HepG2 (cell line): Measurements from ENCODE around the gene CACNG4. TPM values are rescaled to one million over a fixed set of nuclear protein-coding genes. Genes with fewer than 3 reads are reported as not detected.

ENCODE experiments used
- MATR3 ChIP-seq: sonication (generic); formaldehyde crosslinking; IDR thresholded peaks from 2 replicates; pipeline ENCODE4 v1.4.0; 2020; ENCODE audit warnings: missing genetic modification reagents
- PHF20 ChIP-seq: sonication (generic); formaldehyde crosslinking; IDR thresholded peaks from 2 replicates; pipeline ENCODE4 v1.5.0; 2020; ENCODE audit warnings: mild to moderate bottlenecking, missing genetic modification reagents
- TBL1XR1 ChIP-seq: fragments of 150-350 bp; IDR thresholded peaks from 2 replicates; pipeline ENCODE4 v1.6.1; 2014; ENCODE audit warnings: borderline replicate concordance, low read length; ENCODE audit not compliant: partially characterized antibody
- ZNF543 ChIP-seq: sonication (generic); formaldehyde crosslinking; IDR thresholded peaks from 2 replicates; pipeline ENCODE4 v1.4.0; 2020; ENCODE audit warnings: mild to moderate bottlenecking, missing genetic modification reagents
- ZNF569 ChIP-seq: sonication (generic); formaldehyde crosslinking; IDR thresholded peaks from 2 replicates; pipeline ENCODE4 v1.5.0; 2020; ENCODE audit warnings: mild to moderate bottlenecking, missing genetic modification reagents, moderate library complexity, borderline replicate concordance
- polyA plus RNA-seq, 8 experiments: library from polyadenylated mRNA; depleted of rRNA in 3 of 8; stranded (reverse) in 7 of 8; unstranded in 1 of 8; fragments of >200 nt; fragmentation: Illumina TruSeq in 4 of 8; extraction: Trizol in 4 of 8; gene quantifications; 2 replicates each; pipeline versions ENCODE4 v1.2.1 to v1.2.3, GENCODE V29; 2011 to 2016; ENCODE audit warnings: low read depth in 4 of 8, missing spikeins in 1 of 8, mixed read lengths in 1 of 8; ENCODE audit not compliant: insufficient read depth in 1 of 8
- total RNA-seq, 5 experiments: library from RNA; depleted of rRNA; stranded (reverse); fragments of >200 nt; fragmentation: Illumina TruSeq; extraction: Trizol; gene quantifications; 2 replicates each; pipeline ENCODE4 v1.2.3, GENCODE V29; 2016; ENCODE audit warnings: low read depth in 1 of 5
- TF ChIP-seq, protein P1 (sequence below): sonication (generic); formaldehyde crosslinking; IDR thresholded peaks from 2 replicates; pipeline ENCODE4 v1.4.0; 2020; ENCODE audit warnings: missing genetic modification reagents
- TF ChIP-seq, protein P2 (sequence below): sonication (generic); formaldehyde crosslinking; IDR thresholded peaks from 2 replicates; pipeline ENCODE4 v1.4.0; 2020; ENCODE audit warnings: missing genetic modification reagents
- TF ChIP-seq, protein P3 (sequence below): sonication (generic); formaldehyde crosslinking; IDR thresholded peaks from 2 replicates; pipeline ENCODE4 v1.8.1; 2023; ENCODE audit warnings: mild to moderate bottlenecking, inconsistent platforms, moderate library complexity, missing genetic modification reagents, borderline replicate concordance
- TF ChIP-seq, protein P4 (sequence below): sonication (generic); formaldehyde crosslinking; IDR thresholded peaks from 2 replicates; pipeline ENCODE4 v1.4.0; 2020; ENCODE audit warnings: missing genetic modification reagents
- TF ChIP-seq, protein P5 (sequence below): sonication (generic); formaldehyde crosslinking; IDR thresholded peaks from 2 replicates; pipeline ENCODE4 v1.5.0; 2020; ENCODE audit warnings: mild to moderate bottlenecking, missing genetic modification reagents

CACNG4 gene
- total and polyA plus RNA-seq, 2 of the 13 experiments (the other 11 are each of a cell fraction or from before 2014, with no cell fraction given) = 0.09 TPM

DNA sequence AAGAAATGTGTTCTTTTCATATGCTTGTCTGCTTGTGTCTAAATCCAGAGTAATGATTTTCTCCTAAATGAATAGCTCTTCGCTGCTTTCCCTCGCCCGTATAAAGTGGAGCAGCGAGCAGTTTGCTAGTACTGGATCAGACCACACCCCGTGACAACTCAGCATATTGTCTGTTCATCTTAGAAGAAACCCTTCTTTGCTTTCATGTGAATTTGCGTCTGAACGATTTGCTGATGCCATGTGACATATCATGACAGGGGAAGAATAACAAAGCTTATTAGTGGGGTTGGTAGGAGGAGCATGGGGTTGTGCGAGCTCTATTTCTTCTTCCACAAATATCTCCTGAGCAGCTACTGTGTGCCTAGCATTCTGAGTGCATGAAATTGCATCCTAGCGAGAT, 44.1 kb upstream of the CACNG4 start (continued):
- TF ChIP-seq TBL1XR1 (no peak), ZNF543 (CRISPR knock-in tag) (no peak), ZNF569 (no peak), MATR3 (CRISPR knock-in tag) (no peak), PHF20 (no peak)
- TF ChIP-seq, protein P1, sequence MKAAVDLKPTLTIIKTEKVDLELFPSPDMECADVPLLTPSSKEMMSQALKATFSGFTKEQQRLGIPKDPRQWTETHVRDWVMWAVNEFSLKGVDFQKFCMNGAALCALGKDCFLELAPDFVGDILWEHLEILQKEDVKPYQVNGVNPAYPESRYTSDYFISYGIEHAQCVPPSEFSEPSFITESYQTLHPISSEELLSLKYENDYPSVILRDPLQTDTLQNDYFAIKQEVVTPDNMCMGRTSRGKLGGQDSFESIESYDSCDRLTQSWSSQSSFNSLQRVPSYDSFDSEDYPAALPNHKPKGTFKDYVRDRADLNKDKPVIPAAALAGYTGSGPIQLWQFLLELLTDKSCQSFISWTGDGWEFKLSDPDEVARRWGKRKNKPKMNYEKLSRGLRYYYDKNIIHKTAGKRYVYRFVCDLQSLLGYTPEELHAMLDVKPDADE = no peak
- TF ChIP-seq, protein P2, sequence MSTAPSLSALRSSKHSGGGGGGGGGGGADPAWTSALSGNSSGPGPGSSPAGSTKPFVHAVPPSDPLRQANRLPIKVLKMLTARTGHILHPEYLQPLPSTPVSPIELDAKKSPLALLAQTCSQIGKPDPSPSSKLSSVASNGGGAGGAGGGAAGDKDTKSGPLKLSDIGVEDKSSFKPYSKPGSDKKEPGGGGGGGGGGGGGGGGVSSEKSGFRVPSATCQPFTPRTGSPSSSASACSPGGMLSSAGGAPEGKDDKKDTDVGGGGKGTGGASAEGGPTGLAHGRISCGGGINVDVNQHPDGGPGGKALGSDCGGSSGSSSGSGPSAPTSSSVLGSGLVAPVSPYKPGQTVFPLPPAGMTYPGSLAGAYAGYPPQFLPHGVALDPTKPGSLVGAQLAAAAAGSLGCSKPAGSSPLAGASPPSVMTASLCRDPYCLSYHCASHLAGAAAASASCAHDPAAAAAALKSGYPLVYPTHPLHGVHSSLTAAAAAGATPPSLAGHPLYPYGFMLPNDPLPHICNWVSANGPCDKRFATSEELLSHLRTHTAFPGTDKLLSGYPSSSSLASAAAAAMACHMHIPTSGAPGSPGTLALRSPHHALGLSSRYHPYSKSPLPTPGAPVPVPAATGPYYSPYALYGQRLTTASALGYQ (CRISPR knock-in tag) = no peak
- TF ChIP-seq, protein P3, sequence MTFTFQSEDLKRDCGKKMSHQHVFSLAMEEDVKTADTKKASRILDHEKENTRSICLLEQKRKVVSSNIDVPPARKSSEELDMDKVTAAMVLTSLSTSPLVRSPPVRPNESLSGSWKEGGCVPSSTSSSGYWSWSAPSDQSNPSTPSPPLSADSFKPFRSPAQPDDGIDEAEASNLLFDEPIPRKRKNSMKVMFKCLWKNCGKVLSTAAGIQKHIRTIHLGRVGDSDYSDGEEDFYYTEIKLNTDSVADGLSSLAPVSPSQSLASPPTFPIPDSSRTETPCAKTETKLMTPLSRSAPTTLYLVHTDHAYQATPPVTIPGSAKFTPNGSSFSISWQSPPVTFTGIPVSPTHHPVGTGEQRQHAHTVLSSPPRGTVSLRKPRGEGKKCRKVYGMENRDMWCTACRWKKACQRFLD (CRISPR knock-in tag) = no peak
- TF ChIP-seq, protein P4, sequence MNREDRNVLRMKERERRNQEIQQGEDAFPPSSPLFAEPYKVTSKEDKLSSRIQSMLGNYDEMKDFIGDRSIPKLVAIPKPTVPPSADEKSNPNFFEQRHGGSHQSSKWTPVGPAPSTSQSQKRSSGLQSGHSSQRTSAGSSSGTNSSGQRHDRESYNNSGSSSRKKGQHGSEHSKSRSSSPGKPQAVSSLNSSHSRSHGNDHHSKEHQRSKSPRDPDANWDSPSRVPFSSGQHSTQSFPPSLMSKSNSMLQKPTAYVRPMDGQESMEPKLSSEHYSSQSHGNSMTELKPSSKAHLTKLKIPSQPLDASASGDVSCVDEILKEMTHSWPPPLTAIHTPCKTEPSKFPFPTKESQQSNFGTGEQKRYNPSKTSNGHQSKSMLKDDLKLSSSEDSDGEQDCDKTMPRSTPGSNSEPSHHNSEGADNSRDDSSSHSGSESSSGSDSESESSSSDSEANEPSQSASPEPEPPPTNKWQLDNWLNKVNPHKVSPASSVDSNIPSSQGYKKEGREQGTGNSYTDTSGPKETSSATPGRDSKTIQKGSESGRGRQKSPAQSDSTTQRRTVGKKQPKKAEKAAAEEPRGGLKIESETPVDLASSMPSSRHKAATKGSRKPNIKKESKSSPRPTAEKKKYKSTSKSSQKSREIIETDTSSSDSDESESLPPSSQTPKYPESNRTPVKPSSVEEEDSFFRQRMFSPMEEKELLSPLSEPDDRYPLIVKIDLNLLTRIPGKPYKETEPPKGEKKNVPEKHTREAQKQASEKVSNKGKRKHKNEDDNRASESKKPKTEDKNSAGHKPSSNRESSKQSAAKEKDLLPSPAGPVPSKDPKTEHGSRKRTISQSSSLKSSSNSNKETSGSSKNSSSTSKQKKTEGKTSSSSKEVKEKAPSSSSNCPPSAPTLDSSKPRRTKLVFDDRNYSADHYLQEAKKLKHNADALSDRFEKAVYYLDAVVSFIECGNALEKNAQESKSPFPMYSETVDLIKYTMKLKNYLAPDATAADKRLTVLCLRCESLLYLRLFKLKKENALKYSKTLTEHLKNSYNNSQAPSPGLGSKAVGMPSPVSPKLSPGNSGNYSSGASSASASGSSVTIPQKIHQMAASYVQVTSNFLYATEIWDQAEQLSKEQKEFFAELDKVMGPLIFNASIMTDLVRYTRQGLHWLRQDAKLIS (CRISPR knock-in tag) = no peak
- TF ChIP-seq, protein P5, sequence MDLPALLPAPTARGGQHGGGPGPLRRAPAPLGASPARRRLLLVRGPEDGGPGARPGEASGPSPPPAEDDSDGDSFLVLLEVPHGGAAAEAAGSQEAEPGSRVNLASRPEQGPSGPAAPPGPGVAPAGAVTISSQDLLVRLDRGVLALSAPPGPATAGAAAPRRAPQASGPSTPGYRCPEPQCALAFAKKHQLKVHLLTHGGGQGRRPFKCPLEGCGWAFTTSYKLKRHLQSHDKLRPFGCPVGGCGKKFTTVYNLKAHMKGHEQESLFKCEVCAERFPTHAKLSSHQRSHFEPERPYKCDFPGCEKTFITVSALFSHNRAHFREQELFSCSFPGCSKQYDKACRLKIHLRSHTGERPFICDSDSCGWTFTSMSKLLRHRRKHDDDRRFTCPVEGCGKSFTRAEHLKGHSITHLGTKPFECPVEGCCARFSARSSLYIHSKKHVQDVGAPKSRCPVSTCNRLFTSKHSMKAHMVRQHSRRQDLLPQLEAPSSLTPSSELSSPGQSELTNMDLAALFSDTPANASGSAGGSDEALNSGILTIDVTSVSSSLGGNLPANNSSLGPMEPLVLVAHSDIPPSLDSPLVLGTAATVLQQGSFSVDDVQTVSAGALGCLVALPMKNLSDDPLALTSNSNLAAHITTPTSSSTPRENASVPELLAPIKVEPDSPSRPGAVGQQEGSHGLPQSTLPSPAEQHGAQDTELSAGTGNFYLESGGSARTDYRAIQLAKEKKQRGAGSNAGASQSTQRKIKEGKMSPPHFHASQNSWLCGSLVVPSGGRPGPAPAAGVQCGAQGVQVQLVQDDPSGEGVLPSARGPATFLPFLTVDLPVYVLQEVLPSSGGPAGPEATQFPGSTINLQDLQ (CRISPR knock-in tag) = no peak
